IMR-90 (cell line): ENCODE results near the gene CGRRF1. TPM values are rescaled to one million over a fixed set of nuclear protein-coding genes. Genes with fewer than 3 reads are reported as not detected.

ENCODE experiments used
- ATAC-seq: fragments of 200-7000 bp; cut with Tn5 transposase; 2 replicates; pipeline ENCODE4 v1.9.1; 2020; ENCODE audit warnings: low read depth, mild to moderate bottlenecking, moderate library complexity
- BruUV-seq: library from RNA; stranded (reverse); fragments of 400-500 nt; replicated peaks from 2 replicates; lab custom pipeline; 2021; lab: Mats Ljungman, UMichigan
- CTCF ChIA-PET: fragments of 300-600 bp; formaldehyde crosslinking; extraction: SDS; loops from one replicate; lab custom pipeline; 2021; ENCODE audit warnings: antibody characterized with exemption; lab: Yijun Ruan, JAX
- POLR2A ChIA-PET: fragments of 300-600 bp; sonication (Branson Sonifier 250); formaldehyde crosslinking; loops from one replicate; lab custom pipeline; 2022; ENCODE audit warnings: antibody characterized with exemption; ENCODE audit not compliant: unreplicated experiment; lab: Charles Lee
- DNase-seq: peaks from one replicate; pipeline ENCODE4 v3.0.0; 2013
- H2AFZ ChIP-seq: replicated peaks from 2 replicates; pipeline ENCODE3; 2013; ENCODE audit warnings: low read length, mild to moderate bottlenecking; ENCODE audit not compliant: poor library complexity
- H2AK5ac ChIP-seq: 2 replicates; pipeline ENCODE4 v1.6.1; 2013; ENCODE audit warnings: low read depth, low read length, inconsistent platforms
- H2AK9ac ChIP-seq: replicated peaks from 2 replicates; pipeline ENCODE3; 2013; ENCODE audit warnings: mild to moderate bottlenecking, low read depth, low read length, moderate library complexity; ENCODE audit not compliant: poor library complexity
- H2BK120ac ChIP-seq: 2 replicates; pipeline ENCODE4 v1.6.1; 2013; ENCODE audit warnings: low read depth, low read length, inconsistent platforms
- H2BK15ac ChIP-seq: 3 replicates; pipeline ENCODE4 v1.6.1; 2013; ENCODE audit warnings: low read depth, low read length, inconsistent platforms
- H2BK20ac ChIP-seq: 2 replicates; pipeline ENCODE4 v1.6.1; 2013; ENCODE audit warnings: low read depth, mild to moderate bottlenecking, inconsistent platforms, low read length, moderate library complexity
- H2BK5ac ChIP-seq: 2 replicates; pipeline ENCODE4 v1.6.1; 2013; ENCODE audit warnings: mild to moderate bottlenecking, low read depth, low read length, inconsistent platforms; ENCODE audit not compliant: poor library complexity, severe bottlenecking
- H3K14ac ChIP-seq: replicated peaks from 2 replicates; pipeline ENCODE4 v1.6.1; 2013; ENCODE audit warnings: low read depth, low read length, inconsistent platforms
- H3K18ac ChIP-seq: 2 replicates; pipeline ENCODE4 v1.6.1; 2013; ENCODE audit warnings: low read depth, low read length, control low read depth
- H3K23ac ChIP-seq: 2 replicates; pipeline ENCODE4 v1.6.1; 2013; ENCODE audit warnings: low read depth, low read length, inconsistent platforms
- H3K27ac ChIP-seq: 2 replicates; pipeline ENCODE4 v1.5.1; 2013; ENCODE audit warnings: mild to moderate bottlenecking, control low read depth, low read length; ENCODE audit not compliant: insufficient read depth
- H3K27me3 ChIP-seq: 2 replicates; pipeline ENCODE4 v1.6.1; 2013; ENCODE audit warnings: low read length; ENCODE audit not compliant: control insufficient read depth, insufficient read depth
- H3K36me3 ChIP-seq: 2 replicates; pipeline ENCODE4 v1.6.1; 2013; ENCODE audit warnings: low read length, mixed read lengths; ENCODE audit not compliant: control insufficient read depth, insufficient read depth
- H3K4ac ChIP-seq: 2 replicates; pipeline ENCODE4 v1.6.1; 2013; ENCODE audit warnings: low read depth, low read length, inconsistent platforms
- H3K4me1 ChIP-seq: 2 replicates; pipeline ENCODE4 v1.6.1; 2013; ENCODE audit warnings: low read length, mixed read lengths; ENCODE audit not compliant: control insufficient read depth, insufficient read depth
- H3K4me2 ChIP-seq: 2 replicates; pipeline ENCODE4 v1.6.1; 2013; ENCODE audit warnings: low read depth, mild to moderate bottlenecking, control low read depth, low read length, moderate library complexity
- H3K4me3 ChIP-seq: 2 replicates; pipeline ENCODE4 v1.5.1; 2013; ENCODE audit warnings: low read depth, mild to moderate bottlenecking, control low read depth, low read length, moderate library complexity; ENCODE audit not compliant: insufficient read depth
- H3K56ac ChIP-seq: 2 replicates; pipeline ENCODE4 v1.6.1; 2013; ENCODE audit warnings: low read length, inconsistent platforms; ENCODE audit not compliant: insufficient read depth; ENCODE audit errors: extremely low read depth
- H3K79me1 ChIP-seq, 2 experiments: 2 replicates each; pipeline ENCODE4 v1.6.1; 2013; ENCODE audit warnings: low read length in 2 of 2, inconsistent platforms in 1 of 2, low read depth in 1 of 2
- H3K9ac ChIP-seq: 2 replicates; pipeline ENCODE4 v1.6.1; 2013; ENCODE audit warnings: low read depth, low read length, control low read depth
- H3K9me1 ChIP-seq: 2 replicates; pipeline ENCODE4 v1.6.1; 2013; ENCODE audit warnings: low read length, inconsistent platforms; ENCODE audit not compliant: insufficient read depth
- H3K9me3 ChIP-seq: 2 replicates; pipeline ENCODE4 v1.6.1; 2013; ENCODE audit warnings: low read length; ENCODE audit not compliant: control insufficient read depth, insufficient read depth
- H4K20me1 ChIP-seq: 2 replicates; pipeline ENCODE4 v1.6.1; 2013; ENCODE audit warnings: low read length, inconsistent platforms; ENCODE audit not compliant: insufficient read depth
- H4K5ac ChIP-seq: 2 replicates; pipeline ENCODE4 v1.6.1; 2013; ENCODE audit warnings: mild to moderate bottlenecking, low read depth, low read length, control low read depth
- H4K8ac ChIP-seq, 2 experiments: 2 replicates each; pipeline ENCODE4 v1.6.1; 2013; ENCODE audit warnings: low read depth in 2 of 2, low read length in 2 of 2, control low read depth in 1 of 2, inconsistent platforms in 1 of 2
- H4K91ac ChIP-seq: 2 replicates; pipeline ENCODE4 v1.6.1; 2013; ENCODE audit warnings: low read depth, low read length, inconsistent platforms; ENCODE audit not compliant: insufficient read depth
- BHLHE40 ChIP-seq: fragments of 150-350 bp; IDR thresholded peaks from 2 replicates; pipeline ENCODE4 v1.6.1; 2016; ENCODE audit warnings: mild to moderate bottlenecking, low read depth, low read length
- CEBPB ChIP-seq: IDR thresholded peaks from 2 replicates; pipeline ENCODE4 v1.6.1; 2012; ENCODE audit warnings: low read depth, low read length, improper control_type of control experiment
- CHD1 ChIP-seq: IDR thresholded peaks from 2 replicates; pipeline ENCODE4 v1.6.1; 2012; ENCODE audit warnings: low read depth, low read length, improper control_type of control experiment
- FOS ChIP-seq: fragments of 150-350 bp; IDR thresholded peaks from 2 replicates; pipeline ENCODE4 v1.6.1; 2016; ENCODE audit warnings: low read depth, low read length
- MAFK ChIP-seq: IDR thresholded peaks from 2 replicates; pipeline ENCODE4 v1.6.1; 2012; ENCODE audit warnings: low read depth, low read length, improper control_type of control experiment
- MAZ ChIP-seq: IDR thresholded peaks from 2 replicates; pipeline ENCODE4 v1.6.1; 2012; ENCODE audit warnings: low read depth, mild to moderate bottlenecking, low read length, improper control_type of control experiment, moderate library complexity, borderline replicate concordance
- MXI1 ChIP-seq: IDR thresholded peaks from 2 replicates; pipeline ENCODE4 v1.6.1; 2012; ENCODE audit warnings: low read depth, mild to moderate bottlenecking, low read length, moderate library complexity, borderline replicate concordance
- NFE2L2 ChIP-seq: fragments of 150-350 bp; IDR thresholded peaks from 2 replicates; pipeline ENCODE4 v1.6.1; 2016; ENCODE audit warnings: low read depth, mild to moderate bottlenecking, low read length
- POLR2A ChIP-seq: IDR thresholded peaks from 2 replicates; pipeline ENCODE4 v1.6.1; 2012; ENCODE audit warnings: mild to moderate bottlenecking, low read depth, low read length
- RAD21 ChIP-seq: IDR thresholded peaks from 2 replicates; pipeline ENCODE4 v1.6.1; 2012; ENCODE audit warnings: low read length, improper control_type of control experiment
- RCOR1 ChIP-seq: IDR thresholded peaks from 2 replicates; pipeline ENCODE4 v1.6.1; 2012; ENCODE audit warnings: mild to moderate bottlenecking, low read length, improper control_type of control experiment; ENCODE audit not compliant: insufficient replicate concordance
- RFX5 ChIP-seq: IDR thresholded peaks from 2 replicates; pipeline ENCODE4 v1.8.0; 2012; ENCODE audit warnings: low read depth, mild to moderate bottlenecking, low read length, moderate library complexity
- SMC3 ChIP-seq: fragments of 150-350 bp; IDR thresholded peaks from 2 replicates; pipeline ENCODE4 v1.6.1; 2016; ENCODE audit warnings: low read depth, mild to moderate bottlenecking, antibody characterized with exemption, low read length, moderate library complexity
- WGBS, 2 experiments: methylation state at CpG; one replicate each; pipeline versions ENCODE4 v1.1.5 to v1.1.7; 2013; ENCODE audit warnings: missing lambda C conversion rate in 2 of 2; ENCODE audit not compliant: insufficient read length in 1 of 2; ENCODE audit errors: extremely low coverage in 2 of 2; 5-methylcytosine and 5-hydroxymethylcytosine counted together
- dilution Hi-C: fragments of 300-500 bp; cut with HindIII; formaldehyde crosslinking; loops from one replicate; pipeline ENCODE4 v1.14.3; 2018; ENCODE audit warnings: low sequenced_read_pairs; ENCODE audit not compliant: unreplicated experiment
- in situ Hi-C: fragments of 300-500 bp; cut with MboI; formaldehyde crosslinking; loops from 3 replicates; pipeline ENCODE4 v1.14.3; 2019; ENCODE audit warnings: low sequenced_read_pairs, inconsistent platforms, mixed read lengths
- intact Hi-C: fragments of 100-400 bp; cut with micrococcal nuclease; formaldehyde crosslinking; loops from 2 replicates; pipeline ENCODE4 v1.10.0; 2022
- polyA plus RNA-seq, 3 experiments: library from polyadenylated mRNA; depleted of rRNA; stranded (reverse); fragments of >200 nt; gene quantifications; 2 replicates each; pipeline ENCODE4 v1.2.3, GENCODE V29; 2012; ENCODE audit warnings: low replicate concordance in 1 of 3
- total RNA-seq: library from RNA; depleted of rRNA; stranded (reverse); fragments of >200 nt; gene quantifications from 2 replicates; pipeline ENCODE4 v1.2.3, GENCODE V29; 2012
- TF ChIP-seq, protein P1 (sequence below): conservative IDR thresholded peaks from 2 replicates; pipeline ENCODE4 v1.5.1; 2012; ENCODE audit warnings: mild to moderate bottlenecking, low read depth, low read length, improper control_type of control experiment
- TF ChIP-seq, protein P2 (sequence below): fragments of 150-350 bp; IDR thresholded peaks from 2 replicates; pipeline ENCODE4 v1.6.1; 2016; ENCODE audit warnings: low read depth, mild to moderate bottlenecking, low read length, moderate library complexity, borderline replicate concordance
- TF ChIP-seq, protein P3 (sequence below): fragments of 150-350 bp; IDR thresholded peaks from 2 replicates; pipeline ENCODE4 v1.6.1; 2017; ENCODE audit warnings: mild to moderate bottlenecking, antibody characterized with exemption, low read length, low read depth

The CGRRF1 gene
- total and polyA plus RNA-seq, 2 of the 4 experiments (the other 2 are of a cell fraction) = 6.0 to 13.8 TPM

DNA sequence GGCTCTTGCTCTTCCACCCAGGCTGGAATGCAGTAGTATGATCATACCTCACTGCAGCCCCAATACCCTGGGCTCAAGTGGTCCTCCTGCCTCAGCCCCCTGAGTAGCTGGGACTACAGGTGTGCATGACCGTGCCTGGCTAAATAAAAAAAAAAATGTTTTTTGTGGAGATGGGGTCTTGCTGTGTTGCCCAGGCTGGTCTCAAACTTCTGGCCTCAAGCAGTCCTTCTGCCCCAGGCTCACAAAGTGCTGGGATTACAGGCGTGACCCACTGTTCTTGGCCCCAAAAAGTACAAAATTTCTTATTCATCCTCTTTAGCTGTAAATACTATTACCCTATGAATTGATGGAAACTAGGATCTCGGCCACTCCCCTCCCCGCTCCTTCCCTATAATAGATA is 14.7 kb downstream of the CGRRF1 start:
- Histone ChIP-seq H3K18ac (no peak overlapping the region), H3K4me3 (no peak overlapping the region), H3K27ac (no peak overlapping the region), H2AFZ (no peak overlapping the region), H2BK15ac (no peak overlapping the region), H4K20me1 (no peaks in the 10 kb centered on the region; the same call in 1 of the 2 replicates), H3K23ac (no peak overlapping the region), H3K9me3 (no peaks in the 10 kb centered on the region), H3K9ac (no peak overlapping the region), H3K56ac (no peak overlapping the region), H2AK9ac (no peak overlapping the region), H4K5ac (no peak overlapping the region), H2AK5ac (no peak overlapping the region), H4K8ac (no peak overlapping the region), H3K79me1 (peaks cover 9 to 16% of the 10 kb centered on the region in 2 experiments), H3K4me1 (peaks cover 2% of the 10 kb centered on the region), H2BK5ac (no peak overlapping the region), H3K4ac (no peak overlapping the region), H4K91ac (no peak overlapping the region), H3K4me2 (no peak overlapping the region), H2BK120ac (no peak overlapping the region), H3K36me3 (peaks cover 21% of the 10 kb centered on the region), H2BK20ac (no peak overlapping the region), H3K27me3 (no peaks in the 10 kb centered on the region), H3K9me1 (peaks cover 3% of the 10 kb centered on the region; the same call in 1 of the 2 replicates), H3K14ac (no peak overlapping the region)
- ATAC-seq (no peak), DNase-seq (no peak)
- dilution Hi-C loops (no loop called here), in situ Hi-C loops (no loop called here), intact Hi-C loops (no loop called here)
- ChIA-PET POLR2A (no interaction called here), CTCF (no interaction called here)
- no peak for TF ChIP-seq SMC3
- TF ChIP-seq MAZ = no peak
- TF ChIP-seq MAFK = no peak
- TF ChIP-seq RAD21 = no peak
- TF ChIP-seq, protein P1, sequence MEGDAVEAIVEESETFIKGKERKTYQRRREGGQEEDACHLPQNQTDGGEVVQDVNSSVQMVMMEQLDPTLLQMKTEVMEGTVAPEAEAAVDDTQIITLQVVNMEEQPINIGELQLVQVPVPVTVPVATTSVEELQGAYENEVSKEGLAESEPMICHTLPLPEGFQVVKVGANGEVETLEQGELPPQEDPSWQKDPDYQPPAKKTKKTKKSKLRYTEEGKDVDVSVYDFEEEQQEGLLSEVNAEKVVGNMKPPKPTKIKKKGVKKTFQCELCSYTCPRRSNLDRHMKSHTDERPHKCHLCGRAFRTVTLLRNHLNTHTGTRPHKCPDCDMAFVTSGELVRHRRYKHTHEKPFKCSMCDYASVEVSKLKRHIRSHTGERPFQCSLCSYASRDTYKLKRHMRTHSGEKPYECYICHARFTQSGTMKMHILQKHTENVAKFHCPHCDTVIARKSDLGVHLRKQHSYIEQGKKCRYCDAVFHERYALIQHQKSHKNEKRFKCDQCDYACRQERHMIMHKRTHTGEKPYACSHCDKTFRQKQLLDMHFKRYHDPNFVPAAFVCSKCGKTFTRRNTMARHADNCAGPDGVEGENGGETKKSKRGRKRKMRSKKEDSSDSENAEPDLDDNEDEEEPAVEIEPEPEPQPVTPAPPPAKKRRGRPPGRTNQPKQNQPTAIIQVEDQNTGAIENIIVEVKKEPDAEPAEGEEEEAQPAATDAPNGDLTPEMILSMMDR = no peak
- TF ChIP-seq, protein P2, sequence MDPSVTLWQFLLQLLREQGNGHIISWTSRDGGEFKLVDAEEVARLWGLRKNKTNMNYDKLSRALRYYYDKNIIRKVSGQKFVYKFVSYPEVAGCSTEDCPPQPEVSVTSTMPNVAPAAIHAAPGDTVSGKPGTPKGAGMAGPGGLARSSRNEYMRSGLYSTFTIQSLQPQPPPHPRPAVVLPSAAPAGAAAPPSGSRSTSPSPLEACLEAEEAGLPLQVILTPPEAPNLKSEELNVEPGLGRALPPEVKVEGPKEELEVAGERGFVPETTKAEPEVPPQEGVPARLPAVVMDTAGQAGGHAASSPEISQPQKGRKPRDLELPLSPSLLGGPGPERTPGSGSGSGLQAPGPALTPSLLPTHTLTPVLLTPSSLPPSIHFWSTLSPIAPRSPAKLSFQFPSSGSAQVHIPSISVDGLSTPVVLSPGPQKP = no peak
- no peak for TF ChIP-seq POLR2A
- TF ChIP-seq FOS = no peak
- TF ChIP-seq CHD1 = no peak
- TF ChIP-seq, protein P3, sequence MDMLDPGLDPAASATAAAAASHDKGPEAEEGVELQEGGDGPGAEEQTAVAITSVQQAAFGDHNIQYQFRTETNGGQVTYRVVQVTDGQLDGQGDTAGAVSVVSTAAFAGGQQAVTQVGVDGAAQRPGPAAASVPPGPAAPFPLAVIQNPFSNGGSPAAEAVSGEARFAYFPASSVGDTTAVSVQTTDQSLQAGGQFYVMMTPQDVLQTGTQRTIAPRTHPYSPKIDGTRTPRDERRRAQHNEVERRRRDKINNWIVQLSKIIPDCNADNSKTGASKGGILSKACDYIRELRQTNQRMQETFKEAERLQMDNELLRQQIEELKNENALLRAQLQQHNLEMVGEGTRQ = no peak
- TF ChIP-seq NFE2L2 = no peak
- TF ChIP-seq RCOR1 = no peak
- no peak for TF ChIP-seq BHLHE40
- no peak for TF ChIP-seq CEBPB
- TF ChIP-seq MXI1 = no peak
- no peak for TF ChIP-seq RFX5
- 100% methylated on average over 1 of the region's 4 CpGs; no CpG with 5 or more reads in 1 of the 2 experiments for WGBS, 2 experiments
- BruUV-seq = no TSS peak
